GM04504 (cell line): ENCODE data around the gene MBIP.

Source experiments
- DNase-seq: peaks from one replicate; pipeline ENCODE4 v3.0.0-alpha.2; 2012; ENCODE audit warnings: low read depth

MBIP gene

GRCh38 chr14:36264595-36264994 is 55.8 kb downstream of the MBIP start:
- DNase-seq: no peak

- no peak for DNase-seq
Measured at GRCh38 chr14:36264107-36264506, 56.3 kb downstream of the MBIP start.

GRCh38 chr14:36260970-36261640 is 59.3 kb downstream of the MBIP start:
- no peak for DNase-seq

GRCh38 chr14:36258241-36258640 is 62.2 kb downstream of the MBIP start:
- DNase-seq: no peak

GRCh38 chr14:36256126-36256801 is 64.2 kb downstream of the MBIP start:
- DNase-seq: no peak

GRCh38 chr14:36254020-36254624 is 66.3 kb downstream of the MBIP start:
- no peak for DNase-seq
